Thyroid gland (tissue), 4 donors: Measurements from ENCODE around the gene BRD4.

Source experiments
- POLR2A ChIP-seq, 2 donors: fragments of 450-650 bp; IDR thresholded peaks; one replicate each; pipeline ENCODE4 v1.6.1; 2017; ENCODE audit warnings: antibody characterized with exemption in 2 of 2, mild to moderate bottlenecking in 2 of 2, moderate library complexity in 1 of 2
- TF ChIP-seq, protein P1 (sequence below), 6 experiments: fragments of 200-600 bp in 3 of 6; fragments of 450-650 bp in 3 of 6; sonication (generic) in 3 of 6; IDR thresholded peaks; one replicate each; pipeline ENCODE4 v1.5.1; 2016 to 2019; ENCODE audit warnings: antibody characterized with exemption in 6 of 6, mild to moderate bottlenecking in 2 of 6, inconsistent platforms in 1 of 6, moderate library complexity in 1 of 6

DNA sequence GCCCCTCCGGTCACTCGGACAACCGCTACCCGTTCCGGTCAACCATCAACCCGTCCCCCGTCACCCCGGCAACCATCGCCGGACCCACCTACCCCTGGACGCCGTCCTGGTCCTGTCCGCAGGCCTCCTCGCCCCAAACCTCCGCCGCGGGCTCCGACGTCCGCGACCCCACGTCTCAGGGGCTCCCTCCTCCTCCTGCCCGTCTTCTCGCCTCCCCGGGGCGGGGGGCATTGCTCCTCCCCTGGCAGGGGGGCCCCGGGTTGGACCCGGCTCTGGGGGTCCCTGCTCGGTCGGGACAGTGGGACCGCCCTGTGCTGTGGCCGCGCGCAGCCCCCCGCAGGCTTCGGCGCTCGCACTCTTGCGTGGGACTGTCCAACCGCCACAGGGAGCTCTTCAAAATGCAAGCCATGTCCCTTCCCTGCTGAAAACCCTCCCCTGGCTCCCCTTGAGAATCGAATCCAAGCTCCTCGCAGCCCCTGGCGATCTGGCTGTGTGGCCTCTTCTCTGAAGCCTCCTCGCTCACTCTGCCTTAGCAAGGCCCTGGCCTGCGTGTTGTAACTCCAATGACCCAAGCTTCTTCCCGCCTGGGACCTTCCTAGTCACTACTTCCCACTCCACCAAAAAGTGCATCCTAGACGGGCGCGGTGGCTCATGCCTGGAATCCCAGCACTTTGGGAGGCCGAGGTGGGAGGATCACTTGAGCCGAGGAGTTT is 108.5 kb downstream of the BRD4 start:
- TF ChIP-seq, protein P1, sequence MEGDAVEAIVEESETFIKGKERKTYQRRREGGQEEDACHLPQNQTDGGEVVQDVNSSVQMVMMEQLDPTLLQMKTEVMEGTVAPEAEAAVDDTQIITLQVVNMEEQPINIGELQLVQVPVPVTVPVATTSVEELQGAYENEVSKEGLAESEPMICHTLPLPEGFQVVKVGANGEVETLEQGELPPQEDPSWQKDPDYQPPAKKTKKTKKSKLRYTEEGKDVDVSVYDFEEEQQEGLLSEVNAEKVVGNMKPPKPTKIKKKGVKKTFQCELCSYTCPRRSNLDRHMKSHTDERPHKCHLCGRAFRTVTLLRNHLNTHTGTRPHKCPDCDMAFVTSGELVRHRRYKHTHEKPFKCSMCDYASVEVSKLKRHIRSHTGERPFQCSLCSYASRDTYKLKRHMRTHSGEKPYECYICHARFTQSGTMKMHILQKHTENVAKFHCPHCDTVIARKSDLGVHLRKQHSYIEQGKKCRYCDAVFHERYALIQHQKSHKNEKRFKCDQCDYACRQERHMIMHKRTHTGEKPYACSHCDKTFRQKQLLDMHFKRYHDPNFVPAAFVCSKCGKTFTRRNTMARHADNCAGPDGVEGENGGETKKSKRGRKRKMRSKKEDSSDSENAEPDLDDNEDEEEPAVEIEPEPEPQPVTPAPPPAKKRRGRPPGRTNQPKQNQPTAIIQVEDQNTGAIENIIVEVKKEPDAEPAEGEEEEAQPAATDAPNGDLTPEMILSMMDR (IDR thresholded peaks at IDR 0.05): no peak
- TF ChIP-seq POLR2A (IDR thresholded peaks at IDR 0.05): no peak
